Tibial artery (tissue), 4 donors: Measurements from ENCODE around the gene IL2RA.

ENCODE experiments used
- DNase-seq, 2 donors: peaks; one replicate each; pipeline ENCODE4 v3.0.0-alpha.2; 2019
- H3K27ac ChIP-seq, 2 donors: fragments of 200-600 bp; sonication (generic) in 1 of 2; 1 replicate in 1 of 2; 2 replicates in 1 of 2; pipeline ENCODE4 v1.5.1; 2018 to 2019; ENCODE audit warnings: mild to moderate bottlenecking in 1 of 2
- H3K27me3 ChIP-seq, 2 donors: fragments of 200-600 bp; sonication (generic) in 1 of 2; one replicate each; pipeline versions ENCODE4 v1.5.1 to v1.6.0; 2016 to 2019
- H3K36me3 ChIP-seq, 3 donors: fragments of 200-600 bp; sonication (generic) in 2 of 3; one replicate each; pipeline ENCODE4 v1.5.1; 2016 to 2019; ENCODE audit warnings: mild to moderate bottlenecking in 2 of 3
- H3K4me1 ChIP-seq, 4 donors: fragments of 200-600 bp; sonication (generic) in 2 of 4; 1 replicate in 3 of 4; 2 replicates in 1 of 4; pipeline ENCODE4 v1.5.1; 2016 to 2019
- H3K4me3 ChIP-seq, 2 donors: fragments of 200-600 bp; sonication (generic) in 1 of 2; 1 replicate in 1 of 2; 2 replicates in 1 of 2; pipeline ENCODE4 v1.5.1; 2018 to 2019; ENCODE audit warnings: mild to moderate bottlenecking in 2 of 2
- H3K9me3 ChIP-seq, 3 donors: fragments of 200-600 bp; sonication (generic) in 1 of 3; one replicate each; pipeline ENCODE4 v1.5.1; 2016 to 2019
- CTCF ChIP-seq, 2 experiments: fragments of 200-600 bp in 1 of 2; fragments of 450-650 bp in 1 of 2; IDR thresholded peaks; one replicate each; pipeline ENCODE4 v1.5.1; 2017 to 2019; ENCODE audit warnings: antibody characterized with exemption in 2 of 2, mild to moderate bottlenecking in 1 of 2, moderate library complexity in 1 of 2
- intact Hi-C: fragments of 100-400 bp; cut with DNase I; formaldehyde crosslinking; loops from one replicate; pipeline ENCODE4 v1.15.0; 2023; ENCODE audit warnings: low total_unique reads

Gene IL2RA

GRCh38 chr10:5996696-5997095 is 65.5 kb downstream of the IL2RA start:
- TF ChIP-seq CTCF (IDR thresholded peaks at IDR 0.05), result no peak
- no peak overlapping the region for H3K4me3 ChIP-seq
- no peaks in the 10 kb centered on the region for H3K4me1 ChIP-seq
- no peaks in the 10 kb centered on the region for H3K36me3 ChIP-seq
- peaks cover 0 to 8% of the 10 kb centered on the region in 2 donors for H3K27me3 ChIP-seq
- no peak for DNase-seq
- intact Hi-C loops, result no loop called here
- H3K27ac ChIP-seq, result no peak overlapping the region
- H3K9me3 ChIP-seq, result peaks cover 0 to 11% (median 0%) of the 10 kb centered on the region in 3 donors

- no peak for DNase-seq
- Histone ChIP-seq H3K4me1 (no peaks in the 10 kb centered on the region), H3K36me3 (no peaks in the 10 kb centered on the region), H3K9me3 (peaks cover 0 to 17% (median 0%) of the 10 kb centered on the region in 3 donors), H3K27ac (no peak overlapping the region), H3K27me3 (no peaks in the 10 kb centered on the region), H3K4me3 (no peak overlapping the region)
- TF ChIP-seq CTCF (IDR thresholded peaks at IDR 0.05), result no peak
- intact Hi-C loops, result no loop called here
These were observed 69.8 kb downstream of the IL2RA start for GRCh38 chr10:5992398-5992797.

GRCh38 chr10:5991708-5992107 is 70.5 kb downstream of the IL2RA start:
- Histone ChIP-seq H3K4me1 (no peaks in the 10 kb centered on the region), H3K9me3 (peaks cover 0 to 17% (median 0%) of the 10 kb centered on the region in 3 donors), H3K4me3 (no peak overlapping the region), H3K36me3 (no peaks in the 10 kb centered on the region), H3K27me3 (no peaks in the 10 kb centered on the region), H3K27ac (no peak overlapping the region)
- DNase-seq, result no peak
- intact Hi-C loops, result no loop called here
- no peak for TF ChIP-seq CTCF (IDR thresholded peaks at IDR 0.05)

- H3K27ac ChIP-seq, result no peak overlapping the region
- intact Hi-C loops, result no loop called here
- H3K36me3 ChIP-seq, result no peaks in the 10 kb centered on the region
- no peak for TF ChIP-seq CTCF (IDR thresholded peaks at IDR 0.05)
- DNase-seq, result no peak
- H3K4me1 ChIP-seq, result no peaks in the 10 kb centered on the region
- H3K9me3 ChIP-seq, result peaks cover 0 to 17% (median 0%) of the 10 kb centered on the region in 3 donors
- no peaks in the 10 kb centered on the region for H3K27me3 ChIP-seq
- no peak overlapping the region for H3K4me3 ChIP-seq
These were observed 72.4 kb downstream of the IL2RA start for GRCh38 chr10:5989756-5990155.

GRCh38 chr10:5988336-5988920 is 73.7 kb downstream of the IL2RA start:
- TF ChIP-seq CTCF (IDR thresholded peaks at IDR 0.05), result no peak
- H3K27ac ChIP-seq, result no peak overlapping the region

GRCh38 chr10:5987747-5988146 is 74.4 kb downstream of the IL2RA start:
- intact Hi-C loops, result no loop called here
- H3K4me3 ChIP-seq, result no peak overlapping the region
- H3K4me1 ChIP-seq, result no peaks in the 10 kb centered on the region
- peak in 1 of 2 donors; percentile 76 for DNase-seq
- no peak overlapping the region for H3K27ac ChIP-seq
- no peaks in the 10 kb centered on the region for H3K36me3 ChIP-seq
- H3K9me3 ChIP-seq, result peaks cover 0 to 12% (median 0%) of the 10 kb centered on the region in 3 donors
- no peak for TF ChIP-seq CTCF (IDR thresholded peaks at IDR 0.05)
- H3K27me3 ChIP-seq, result no peaks in the 10 kb centered on the region

More at GRCh38 chr10:5988336-5988920, 73.7 kb downstream of the IL2RA start:
- Histone ChIP-seq H3K4me1 (no peaks in the 10 kb centered on the region), H3K27me3 (no peaks in the 10 kb centered on the region), H3K36me3 (no peaks in the 10 kb centered on the region), H3K9me3 (peaks cover 0 to 16% (median 0%) of the 10 kb centered on the region in 3 donors), H3K4me3 (no peak overlapping the region)
- intact Hi-C loops, result no loop called here
- no peak for DNase-seq
